GM12801 (cell line): ENCODE results near the gene TEX22.

ENCODE experiments used
- CTCF ChIP-seq: IDR thresholded peaks from one replicate; pipeline ENCODE4 v1.5.1; 2011; ENCODE audit warnings: control low read depth; ENCODE audit not compliant: insufficient read length; ENCODE audit errors: extremely low read depth

The TEX22 gene

GRCh38 chr14:105449276-105450122 lies 51.2 kb downstream of the TEX22 start:
- TF ChIP-seq CTCF: no peak

GRCh38 chr14:105450123-105450505 lies 51.8 kb downstream of the TEX22 start:
- TF ChIP-seq CTCF: no peak

GRCh38 chr14:105450864-105451720 lies 52.8 kb downstream of the TEX22 start:
- no peak for TF ChIP-seq CTCF

GRCh38 chr14:105452963-105453362 lies 54.6 kb downstream of the TEX22 start:
- TF ChIP-seq CTCF: no peak

- no peak for TF ChIP-seq CTCF
These were observed 55.5 kb downstream of the TEX22 start for GRCh38 chr14:105453847-105454246.

GRCh38 chr14:105455086-105455640 lies 56.8 kb downstream of the TEX22 start:
- no peak for TF ChIP-seq CTCF
